Tongue (tissue), 2 donors: ENCODE results near the gene PDIA4. TPM values are rescaled to one million over a fixed set of nuclear protein-coding genes. Genes with fewer than 3 reads are reported as not detected.
"Not testable (repeated sequence)": the region's sequence is repeated elsewhere in the genome, so short reads cannot be mapped to it uniquely, and the experiment has no call there.

Experiments used
- DNase-seq: peaks from one replicate; pipeline ENCODE4 v3.0.0-alpha.2; 2015
- total RNA-seq: library from RNA; depleted of rRNA; stranded (reverse); fragments of >200 nt; gene quantifications from one replicate; pipeline ENCODE4 v1.2.3, GENCODE V29; 2014

PDIA4 gene
- total RNA-seq, 1 donor from 2014 or later: 94.8 TPM

- DNase-seq: no peak
These were observed 25.3 kb downstream of the PDIA4 start for GRCh38 chr7:149003018-149003417.

DNA sequence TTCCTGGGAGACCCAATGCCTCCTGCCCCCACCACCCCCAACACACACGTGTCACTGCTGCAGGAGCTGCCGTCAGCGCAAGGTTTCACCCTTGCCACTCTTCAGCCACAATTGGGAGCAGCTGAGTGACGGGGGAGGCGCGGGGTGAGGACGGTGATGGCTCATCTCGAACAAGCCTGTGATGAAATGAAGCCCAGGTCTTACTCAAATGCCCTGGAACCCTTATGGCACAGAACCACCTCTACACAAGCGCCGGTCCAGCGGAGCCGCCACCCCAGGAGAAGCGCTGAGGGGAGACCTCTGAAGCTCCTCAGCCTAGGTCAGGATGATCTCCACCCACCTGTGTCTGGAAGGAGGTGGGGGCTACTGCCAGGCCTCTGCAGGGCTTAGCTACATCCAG is 25.7 kb downstream of the PDIA4 start:
- DNase-seq: no peak

DNA sequence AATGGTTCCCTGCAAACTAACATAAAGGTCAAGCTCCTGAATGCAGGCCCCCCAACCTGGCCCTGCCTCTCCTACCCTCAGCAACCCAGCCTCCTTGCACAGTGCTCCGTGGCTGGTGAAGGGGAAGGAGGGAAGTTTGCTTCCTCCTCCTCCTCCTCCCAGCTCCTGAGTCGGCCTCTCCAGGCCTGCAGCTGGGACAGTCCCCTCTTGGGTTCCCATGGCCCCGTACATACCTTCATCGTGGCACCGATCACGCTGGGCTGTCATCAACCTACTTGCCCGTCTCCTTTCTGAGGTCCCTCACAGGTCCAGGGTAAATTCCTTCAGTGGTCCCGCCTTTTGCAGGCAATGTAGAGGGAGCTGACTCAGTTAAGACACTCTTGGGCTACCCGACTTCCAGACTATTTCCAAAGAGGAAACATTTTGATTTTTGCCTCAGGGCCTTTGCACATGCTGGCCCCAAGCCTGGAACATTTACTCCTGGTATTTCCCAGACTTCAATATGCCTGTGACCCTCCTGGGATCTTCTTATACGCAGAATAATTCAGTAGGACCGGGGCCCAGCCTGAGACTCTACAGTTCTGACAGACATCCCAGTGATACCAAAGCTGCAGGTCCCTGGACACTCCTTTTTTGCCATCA is 26.8 kb downstream of the PDIA4 start:
- no peak for DNase-seq

DNA sequence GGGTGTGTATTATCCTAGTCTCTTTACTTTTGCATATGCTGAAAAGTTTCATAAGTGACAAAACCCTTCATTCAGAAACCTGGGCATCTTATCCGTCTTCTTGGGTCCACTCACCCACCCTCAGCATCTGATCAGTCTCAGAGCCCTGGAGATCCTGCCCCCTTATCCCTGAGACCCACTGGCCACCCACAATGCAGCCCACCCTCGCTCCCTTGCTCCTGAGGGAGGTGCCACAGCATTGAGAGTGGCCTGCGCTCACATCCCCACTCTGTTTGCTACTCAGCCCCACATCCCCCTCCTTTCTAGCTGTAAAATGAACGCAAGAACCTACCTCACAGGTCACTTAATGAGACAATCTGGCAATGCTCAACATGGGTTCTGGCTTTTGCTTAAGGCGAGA is 27.3 kb downstream of the PDIA4 start:
- DNase-seq: no peak

GRCh38 chr7:148999192-148999591 is 29.1 kb downstream of the PDIA4 start:
- no peak for DNase-seq

DNA sequence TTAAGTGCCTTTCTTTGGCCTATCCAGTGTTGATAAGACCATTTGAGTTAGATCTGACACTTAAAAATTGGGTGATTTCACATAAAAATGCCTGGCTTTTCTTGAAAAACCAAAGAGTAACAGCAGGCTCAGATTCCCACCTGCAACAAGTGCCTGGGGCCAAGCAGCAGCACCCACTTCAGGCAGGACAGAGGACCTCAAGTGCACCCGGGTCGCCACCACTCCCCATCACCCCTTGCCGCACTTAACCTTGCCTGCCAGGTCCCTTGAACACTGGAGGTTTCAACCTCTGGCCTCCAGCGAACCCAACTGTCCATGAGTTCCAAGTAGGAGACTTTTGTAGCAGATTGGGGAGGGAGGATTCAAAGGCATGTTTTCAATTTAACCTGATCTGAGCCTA is 30.8 kb downstream of the PDIA4 start:
- no peak for DNase-seq

GRCh38 chr7:148994576-148994975 is 33.7 kb downstream of the PDIA4 start:
- no peak for DNase-seq

GRCh38 chr7:148993193-148993592 is 35.1 kb downstream of the PDIA4 start:
- DNase-seq: no peak

GRCh38 chr7:148991536-148991935 is 36.8 kb downstream of the PDIA4 start:
- DNase-seq: no peak

- DNase-seq: no peak
These were observed 40.4 kb downstream of the PDIA4 start for GRCh38 chr7:148987751-148988512.

DNA sequence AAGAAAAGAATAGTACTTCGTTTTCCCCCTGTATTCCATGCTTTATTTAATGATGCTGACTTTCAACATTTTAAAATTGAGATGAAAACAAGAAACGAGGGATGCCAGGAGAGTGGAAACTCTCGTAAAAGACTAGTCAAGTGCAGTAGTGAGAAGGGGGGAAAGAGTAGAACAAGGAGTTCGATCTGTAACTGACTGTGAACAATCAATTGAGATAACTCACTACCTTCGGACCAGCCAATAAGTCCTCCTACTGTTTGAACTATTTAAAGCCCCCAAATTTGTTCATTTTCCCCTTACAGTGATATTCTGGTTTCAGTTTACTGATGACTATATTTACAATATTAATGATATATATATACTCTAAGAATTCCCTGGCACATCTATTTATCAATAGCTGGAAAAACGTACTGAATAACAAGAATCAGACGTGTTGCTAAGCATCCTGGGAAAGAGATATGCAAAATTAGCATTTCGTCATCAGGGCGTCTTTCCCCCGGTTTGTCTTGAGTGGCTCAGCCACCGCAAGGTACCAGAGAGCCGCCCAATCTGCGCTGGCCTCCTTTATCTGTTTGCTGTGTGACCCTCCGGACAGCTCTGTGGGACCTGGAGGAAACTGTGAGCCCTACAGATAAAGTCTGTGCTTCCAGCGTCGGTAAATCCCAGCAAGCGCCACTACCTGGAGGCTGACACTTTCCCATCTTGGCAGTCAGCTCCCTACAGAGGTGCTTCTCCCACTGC is 41.1 kb downstream of the PDIA4 start:
- DNase-seq: peak; percentile 96

GRCh38 chr7:148986742-148987009 is 41.6 kb downstream of the PDIA4 start:
- no peak for DNase-seq

- peak; percentile 90 for DNase-seq
These were observed 44.8 kb downstream of the PDIA4 start for GRCh38 chr7:148983200-148984146.

DNA sequence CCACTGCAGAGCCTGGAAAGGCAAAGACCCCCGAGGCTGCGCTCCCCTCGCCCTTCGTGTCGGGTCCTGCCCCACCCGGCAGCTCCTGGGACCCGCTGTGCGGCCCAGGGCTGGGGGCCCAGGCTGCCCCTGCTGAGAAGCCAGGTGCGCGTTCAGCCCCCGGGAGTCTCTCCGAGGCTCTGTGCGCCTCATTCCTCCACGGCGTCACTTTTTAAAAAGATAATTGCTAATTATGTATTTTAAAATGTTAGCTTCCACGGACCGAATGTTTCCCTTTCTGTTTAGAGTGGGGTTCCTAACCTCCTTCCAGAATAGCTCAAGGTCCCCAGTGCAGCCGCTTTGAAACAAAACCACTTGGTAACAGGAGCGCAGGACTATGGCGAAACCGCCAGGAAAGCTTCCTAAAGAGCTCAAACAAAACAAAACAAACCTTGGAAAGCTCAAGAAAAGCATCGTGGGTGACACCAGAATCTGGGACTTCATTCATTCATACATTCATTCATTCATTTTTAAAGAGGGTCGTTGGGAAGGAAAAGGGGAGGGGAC is 45.6 kb downstream of the PDIA4 start:
- peak; percentile 60 for DNase-seq

GRCh38 chr7:148979827-148980226 is 48.5 kb downstream of the PDIA4 start:
- no peak for DNase-seq

- DNase-seq: not testable (repeated sequence)
These were observed 49.2 kb downstream of the PDIA4 start for GRCh38 chr7:148979072-148979471.

DNA sequence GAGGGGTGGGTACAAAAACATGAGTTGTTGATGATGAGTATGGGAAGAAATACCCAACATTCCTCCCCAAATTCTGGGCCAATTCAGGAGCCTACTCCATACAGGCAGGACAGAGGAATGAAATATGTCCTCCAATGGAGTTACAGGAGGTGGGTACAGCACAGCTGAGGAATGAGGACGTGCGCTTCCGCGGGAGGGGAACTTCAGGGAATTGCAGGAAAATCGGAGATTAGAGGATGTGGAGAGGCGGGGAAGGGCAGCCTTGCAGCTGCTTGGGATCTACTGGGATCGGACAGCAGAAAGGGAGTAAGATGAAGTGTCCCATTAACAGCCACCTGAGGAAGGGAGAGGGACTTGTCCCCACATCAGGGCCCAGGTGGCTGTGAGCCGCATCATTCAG is 50.2 kb downstream of the PDIA4 start:
- DNase-seq: no peak

DNA sequence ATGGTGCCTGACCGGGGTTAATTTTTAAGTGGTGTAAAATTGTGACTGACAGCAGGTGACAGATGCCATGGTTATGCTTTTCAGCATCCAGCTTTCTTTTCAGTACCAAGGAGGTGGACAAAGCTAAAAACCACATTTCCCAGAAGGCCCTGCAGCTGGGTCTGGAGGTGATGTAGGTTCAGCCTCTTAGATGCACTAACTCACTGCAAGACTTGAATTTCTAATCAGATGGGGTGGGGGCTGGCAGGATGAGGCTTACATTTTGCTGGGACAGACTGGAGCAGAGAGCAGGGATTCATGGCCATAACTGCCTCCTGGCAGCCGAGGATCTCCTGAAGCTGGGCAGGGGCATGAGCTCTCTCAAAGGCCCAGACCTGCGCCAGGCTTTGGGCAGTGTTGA is 52.4 kb downstream of the PDIA4 start:
- DNase-seq: no peak

DNA sequence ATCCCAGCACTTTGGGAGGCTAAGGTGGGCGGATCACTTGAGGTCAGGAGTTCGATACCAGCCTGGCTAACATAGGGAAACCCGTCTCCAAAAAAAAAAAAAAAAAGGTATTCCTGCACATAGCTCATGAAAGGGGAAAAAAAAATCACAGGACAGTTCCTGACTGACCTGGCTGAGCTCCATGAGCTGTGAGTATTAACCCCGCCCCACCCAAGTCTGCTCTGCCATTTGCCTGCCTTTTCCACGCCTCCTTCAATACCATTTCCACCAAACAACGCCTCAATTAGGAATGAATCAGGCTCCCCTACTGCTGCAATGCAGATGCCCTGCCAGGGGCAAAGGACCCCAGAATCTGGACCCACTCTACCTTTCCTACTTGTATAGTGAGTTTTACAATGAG is 55.0 kb downstream of the PDIA4 start:
- DNase-seq: no peak

DNA sequence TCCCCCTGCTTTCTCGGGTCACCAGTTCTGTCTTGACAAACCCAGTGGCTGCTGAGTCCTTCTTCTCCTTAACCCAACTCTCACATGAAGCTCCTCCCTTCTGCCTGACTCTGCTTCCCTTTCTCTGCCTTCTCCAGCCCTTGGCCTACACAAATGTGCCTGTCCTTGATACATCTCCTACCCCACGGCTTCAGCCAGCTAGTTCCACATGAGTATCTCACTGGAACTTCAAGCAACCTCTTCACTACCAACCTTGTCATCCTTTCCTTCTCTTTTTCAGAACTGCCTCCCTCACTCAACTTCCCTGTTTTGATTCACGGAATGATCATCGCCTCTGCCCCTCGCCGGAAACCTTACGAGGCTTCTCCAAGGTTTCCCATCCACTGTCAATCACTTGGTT is 55.9 kb downstream of the PDIA4 start:
- DNase-seq: no peak

DNA sequence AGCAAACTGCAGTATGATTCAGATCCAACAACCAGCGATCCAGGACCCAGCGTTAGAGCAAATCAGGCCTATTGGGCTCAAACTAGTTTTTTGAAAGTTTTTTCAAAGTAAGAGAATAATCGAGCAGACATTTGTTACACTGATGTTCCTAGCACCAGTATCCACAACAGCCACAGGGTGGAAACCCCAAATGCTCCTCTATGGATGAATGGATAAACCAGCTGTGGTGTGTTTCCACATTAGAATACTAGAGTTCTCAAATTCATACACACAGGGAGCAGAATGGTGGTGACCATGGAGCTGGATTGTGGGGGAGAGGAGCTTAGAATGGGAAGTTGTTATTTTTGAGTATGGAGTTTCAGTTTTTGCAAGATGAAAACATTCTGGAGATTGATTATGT is 60.7 kb downstream of the PDIA4 start:
- DNase-seq: peak; percentile 30

GRCh38 chr7:148967032-148967372 is 61.3 kb downstream of the PDIA4 start:
- no peak for DNase-seq
